HG02981 (cell line): ENCODE results near the gene KRTAP10-6.
"Not testable (repeated sequence)": the region's sequence is repeated elsewhere in the genome, so short reads cannot be mapped to it uniquely, and the experiment has no call there.

ENCODE experiments used
- ATAC-seq: cut with Tn5 transposase; IDR thresholded peaks from one replicate; pipeline ENCODE4 v1.9.1; 2021; ENCODE audit warnings: mild to moderate bottlenecking, moderate library complexity; ENCODE audit not compliant: unreplicated experiment

Gene KRTAP10-6, protein sequence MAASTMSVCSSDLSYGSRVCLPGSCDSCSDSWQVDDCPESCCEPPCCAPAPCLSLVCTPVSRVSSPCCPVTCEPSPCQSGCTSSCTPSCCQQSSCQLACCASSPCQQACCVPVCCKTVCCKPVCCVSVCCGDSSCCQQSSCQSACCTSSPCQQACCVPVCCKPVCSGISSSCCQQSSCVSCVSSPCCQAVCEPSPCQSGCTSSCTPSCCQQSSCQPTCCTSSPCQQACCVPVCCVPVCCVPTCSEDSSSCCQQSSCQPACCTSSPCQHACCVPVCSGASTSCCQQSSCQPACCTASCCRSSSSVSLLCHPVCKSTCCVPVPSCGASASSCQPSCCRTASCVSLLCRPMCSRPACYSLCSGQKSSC

GRCh38 chr21:44592446-44593311 lies at the start of gene KRTAP10-6:
Gene KRTAP10-6 (minus strand): TSS chr21:44592505. CDS start chr21:44592484, 21 bp downstream.
- ATAC-seq, result no peak

DNA sequence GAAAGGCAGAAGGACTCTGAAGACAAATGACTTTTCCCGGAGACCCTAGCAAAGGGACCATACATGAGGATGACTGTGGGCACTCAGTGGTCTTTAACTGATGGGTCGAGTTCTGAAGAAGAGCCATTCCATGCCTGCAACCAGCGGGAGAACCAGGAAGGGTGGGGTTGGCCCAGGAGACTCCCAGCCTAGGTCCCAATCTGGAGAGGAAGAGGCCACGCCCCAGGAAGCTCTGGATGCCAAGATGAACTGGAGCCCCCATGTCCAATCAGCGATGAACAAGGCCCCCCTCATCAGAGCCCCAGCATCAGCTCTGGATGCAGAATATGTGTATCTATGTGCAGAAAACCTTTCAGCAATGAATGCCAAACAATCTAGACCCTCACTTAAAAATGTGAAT lies 48.5 kb upstream of the KRTAP10-6 start:
- ATAC-seq, result no peak

GRCh38 chr21:44639331-44639655 lies 47.0 kb upstream of the KRTAP10-6 start:
- no peak for ATAC-seq

GRCh38 chr21:44638506-44639330 lies 46.4 kb upstream of the KRTAP10-6 start:
- ATAC-seq, result not testable (repeated sequence)

DNA sequence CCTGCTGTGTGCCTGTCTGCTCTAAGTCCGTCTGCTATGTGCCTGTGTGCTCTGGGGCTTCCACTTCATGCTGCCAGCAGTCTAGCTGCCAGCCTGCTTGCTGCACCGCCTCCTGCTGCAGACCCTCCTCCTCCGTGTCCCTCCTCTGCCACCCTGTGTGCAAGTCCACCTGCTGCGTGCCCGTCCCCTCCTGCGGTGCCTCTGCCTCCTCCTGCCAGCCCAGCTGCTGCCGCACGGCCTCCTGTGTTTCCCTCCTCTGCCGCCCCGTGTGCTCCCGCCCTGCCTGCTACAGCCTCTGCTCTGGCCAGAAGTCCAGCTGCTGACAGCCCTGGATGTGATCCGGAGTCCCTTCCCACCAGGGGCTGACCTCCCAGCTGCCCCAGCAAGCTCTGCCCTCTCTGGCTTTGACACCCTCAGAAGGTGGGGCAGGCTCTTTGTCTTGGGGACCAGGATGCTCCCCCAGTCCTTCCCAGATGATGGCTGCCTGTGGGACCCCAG lies 45.6 kb upstream of the KRTAP10-6 start:
- ATAC-seq, result not testable (repeated sequence)

DNA sequence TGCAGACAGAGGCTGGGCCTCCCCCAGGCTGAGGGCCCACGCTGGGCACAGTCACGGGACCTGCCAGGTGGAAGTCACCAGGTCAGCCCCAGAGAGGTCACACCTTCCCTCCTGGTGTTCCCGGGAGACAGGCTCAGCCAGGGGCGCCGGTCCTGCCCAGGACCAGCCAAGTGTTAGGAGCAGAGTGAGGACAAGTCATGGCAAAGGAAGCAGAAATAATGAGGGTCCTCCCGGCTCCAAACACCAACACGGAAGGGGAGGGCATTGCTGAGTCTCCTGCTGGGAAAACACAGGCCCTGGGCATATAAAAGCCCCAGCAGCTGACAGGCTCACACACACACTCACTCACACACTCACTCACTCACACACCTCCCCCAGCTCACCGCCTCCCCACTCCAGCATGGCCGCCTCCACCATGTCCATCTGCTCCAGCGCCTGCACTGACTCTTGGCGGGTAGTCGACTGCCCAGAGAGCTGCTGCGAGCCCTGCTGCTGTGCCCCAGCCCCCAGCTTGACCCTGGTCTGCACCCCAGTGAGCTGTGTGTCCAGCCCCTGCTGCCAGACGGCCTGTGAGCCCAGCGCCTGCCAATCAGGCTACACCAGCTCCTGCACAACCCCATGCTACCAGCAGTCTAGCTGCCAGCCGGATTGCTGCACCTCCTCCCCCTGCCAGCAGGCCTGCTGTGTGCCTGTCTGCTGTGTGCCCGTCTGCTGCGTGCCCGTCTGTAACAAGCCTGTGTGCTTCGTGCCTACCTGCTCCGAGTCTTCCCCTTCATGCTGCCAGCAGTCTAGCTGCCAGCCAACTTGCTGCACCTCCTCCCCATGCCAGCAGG lies 44.9 kb upstream of the KRTAP10-6 start, which contains the start of gene KRTAP10-10:
KRTAP10-10 (plus strand) TSS at position 339 of the 833 bp plus-strand sequence; CDS start at position 401, 62 bp downstream.
- ATAC-seq, result no peak

DNA sequence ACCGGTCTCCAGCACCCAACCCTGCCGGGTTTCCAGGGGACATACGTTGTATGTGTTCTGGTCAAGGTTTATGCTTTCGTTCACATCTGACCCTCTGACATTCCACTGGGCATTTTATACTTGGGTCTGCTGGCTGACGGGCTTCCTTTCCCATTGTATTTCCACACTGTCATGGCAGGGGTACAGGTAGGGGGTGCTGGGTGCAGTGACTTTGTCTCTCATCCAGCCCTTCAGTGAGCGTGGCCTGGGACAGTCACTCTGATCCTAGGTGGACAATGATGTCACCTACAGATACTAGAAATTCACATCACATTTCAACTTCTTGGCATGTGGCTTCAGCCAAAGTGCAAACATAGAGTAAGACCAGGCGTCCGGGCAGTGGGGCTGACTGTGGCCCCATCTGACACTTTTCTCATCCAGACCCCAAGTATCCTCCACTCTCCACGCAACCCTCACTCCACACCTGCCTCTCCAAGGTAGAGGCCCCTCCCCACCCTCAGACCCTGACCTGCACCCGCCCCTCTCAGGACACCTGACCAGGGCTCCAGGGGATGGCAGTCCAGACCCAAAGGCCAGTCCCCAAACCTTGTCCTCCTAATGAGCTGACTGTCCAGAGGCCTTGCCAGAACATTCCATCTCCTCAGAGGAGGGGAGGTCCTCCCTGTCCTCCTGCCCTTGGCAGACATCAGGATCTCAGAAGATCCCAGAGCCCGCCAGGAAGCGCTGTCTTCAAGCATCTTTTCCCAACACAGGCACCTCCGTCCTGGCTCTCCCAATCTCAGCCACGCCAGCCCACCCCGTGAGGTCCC lies 44.1 kb upstream of the KRTAP10-6 start:
- no peak for ATAC-seq

- ATAC-seq, result no peak
Measured at GRCh38 chr21:44632067-44632466, 39.8 kb upstream of the KRTAP10-6 start.

DNA sequence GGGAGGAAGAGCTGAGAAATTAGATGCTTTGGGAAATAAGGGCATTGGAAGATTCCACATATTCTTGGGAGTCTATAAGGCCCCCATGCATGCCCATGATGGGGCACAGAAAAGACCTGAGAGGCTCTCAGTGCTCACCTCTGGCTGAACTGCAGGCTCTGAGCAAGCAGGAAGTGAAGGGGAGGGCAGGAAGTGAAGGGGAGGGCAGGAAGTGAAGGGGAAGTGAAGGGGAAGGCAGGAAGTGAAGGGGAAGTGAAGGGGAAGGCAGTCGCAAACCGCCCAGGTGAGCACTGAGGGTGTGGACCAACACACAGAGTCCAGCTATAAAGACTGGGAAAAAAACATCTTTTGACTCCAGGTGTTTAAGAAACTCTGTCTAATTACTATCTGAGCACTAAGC lies 38.1 kb upstream of the KRTAP10-6 start:
- ATAC-seq, result no peak

DNA sequence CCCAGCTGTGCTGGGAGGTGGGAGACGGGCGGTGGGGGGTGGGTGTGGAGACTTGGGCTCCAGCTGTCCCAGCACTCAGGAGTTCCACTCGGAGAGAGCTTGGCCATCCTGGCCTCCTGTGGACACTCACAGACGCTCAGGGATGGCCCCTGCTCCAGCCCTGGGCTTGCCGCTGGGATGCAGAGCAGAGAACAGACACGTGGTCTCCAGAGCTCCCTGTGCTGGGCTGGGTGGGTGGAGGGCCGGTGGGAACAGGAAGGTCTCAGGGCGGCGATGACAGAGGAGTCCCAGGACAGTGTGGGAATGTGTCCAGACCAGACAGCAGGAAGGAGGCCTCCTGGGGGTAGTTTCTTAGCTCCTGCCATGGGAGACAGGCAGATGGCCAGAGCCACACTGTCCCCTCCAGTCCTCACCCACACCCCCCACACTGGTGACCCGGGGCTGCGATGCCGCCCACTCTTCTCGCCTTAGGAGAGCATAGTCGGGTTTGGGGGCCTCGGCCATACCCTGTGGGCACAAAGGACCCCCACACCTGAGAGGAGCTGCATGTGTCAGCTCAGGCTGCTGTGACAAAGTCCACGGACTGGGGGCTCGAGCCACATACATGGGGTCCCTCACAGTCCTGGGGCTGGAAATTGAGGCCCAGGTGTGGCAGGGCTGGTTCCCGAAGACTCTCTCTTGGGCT lies 36.5 kb upstream of the KRTAP10-6 start:
- no peak for ATAC-seq

DNA sequence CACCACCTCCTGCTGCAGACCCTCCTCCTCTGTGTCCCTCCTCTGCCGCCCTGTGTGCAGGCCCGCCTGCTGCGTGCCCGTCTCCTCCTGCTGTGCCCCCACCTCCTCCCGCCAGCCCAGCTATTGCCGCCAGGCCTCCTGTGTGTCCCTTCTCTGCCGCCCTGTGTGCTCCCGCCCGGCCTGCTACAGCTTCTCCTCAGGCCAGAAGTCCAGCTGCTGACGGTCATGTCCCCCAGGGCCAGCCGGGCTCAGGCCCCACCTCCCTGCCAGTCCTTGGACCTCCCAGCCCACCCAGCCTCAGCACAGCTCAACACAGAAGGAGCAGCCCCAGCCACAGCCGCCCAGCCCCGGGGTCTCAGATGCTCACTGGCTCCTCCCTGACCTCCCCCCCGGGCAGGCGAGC lies 35.5 kb upstream of the KRTAP10-6 start:
- not testable (repeated sequence) for ATAC-seq

DNA sequence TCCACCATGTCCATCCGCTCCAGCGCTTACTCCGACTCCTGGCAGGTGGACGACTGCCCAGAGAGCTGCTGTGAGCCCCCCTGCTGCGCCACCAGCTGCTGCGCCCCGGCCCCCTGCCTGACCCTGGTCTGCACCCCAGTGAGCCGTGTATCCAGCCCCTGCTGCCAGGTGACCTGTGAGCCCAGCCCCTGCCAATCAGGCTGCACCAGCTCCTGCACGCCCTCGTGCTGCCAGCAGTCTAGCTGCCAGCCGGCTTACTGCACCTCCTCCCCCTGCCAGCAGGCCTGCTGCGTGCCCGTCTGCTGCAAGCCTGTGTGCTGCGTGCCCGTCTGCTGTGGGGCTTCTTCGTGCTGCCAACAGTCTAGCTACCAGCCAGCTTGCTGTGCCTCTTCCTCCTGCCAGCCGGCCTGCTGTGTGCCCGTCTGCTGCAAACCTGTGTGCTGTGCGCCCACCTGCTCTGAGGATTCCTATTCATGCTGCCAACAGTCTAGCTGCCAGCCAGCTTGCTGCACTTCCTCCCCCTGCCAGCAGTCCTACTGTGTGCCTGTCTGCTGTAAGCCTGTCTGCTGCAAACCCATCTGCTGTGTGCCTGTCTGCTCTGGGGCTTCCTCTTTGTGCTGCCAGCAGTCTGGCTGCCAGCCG lies 35.0 kb upstream of the KRTAP10-6 start:
- not testable (repeated sequence) for ATAC-seq

- ATAC-seq, result no peak
Measured at GRCh38 chr21:44626673-44627143, 34.4 kb upstream of the KRTAP10-6 start, which contains the start of gene KRTAP10-9. Gene KRTAP10-9 (plus strand): TSS chr21:44627093. CDS start chr21:44627172, 79 bp downstream.

- no peak for ATAC-seq
Measured at GRCh38 chr21:44626262-44626661, 34.0 kb upstream of the KRTAP10-6 start.

- ATAC-seq, result no peak
Measured at GRCh38 chr21:44625756-44626155, 33.5 kb upstream of the KRTAP10-6 start.

GRCh38 chr21:44623575-44623974 lies 31.3 kb upstream of the KRTAP10-6 start:
- no peak for ATAC-seq

DNA sequence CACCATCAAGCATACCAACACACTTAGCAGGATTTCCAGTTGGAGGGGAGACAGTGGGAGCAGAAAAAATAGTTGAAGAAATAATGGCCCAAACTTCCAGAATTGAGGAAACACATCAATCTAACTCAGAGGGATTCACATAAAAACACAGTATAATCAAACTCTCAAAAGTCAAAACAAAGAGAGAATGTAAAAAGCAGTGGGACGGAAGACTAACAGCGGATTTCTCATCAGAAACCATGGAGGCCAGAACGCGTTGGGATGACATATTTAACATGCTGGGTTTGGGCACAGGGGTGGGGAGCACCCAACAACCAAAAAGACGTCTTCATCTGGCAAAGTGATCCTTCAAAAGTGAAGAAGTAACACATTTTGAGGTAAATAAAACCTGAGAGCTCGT lies 27.6 kb upstream of the KRTAP10-6 start:
- no peak for ATAC-seq

DNA sequence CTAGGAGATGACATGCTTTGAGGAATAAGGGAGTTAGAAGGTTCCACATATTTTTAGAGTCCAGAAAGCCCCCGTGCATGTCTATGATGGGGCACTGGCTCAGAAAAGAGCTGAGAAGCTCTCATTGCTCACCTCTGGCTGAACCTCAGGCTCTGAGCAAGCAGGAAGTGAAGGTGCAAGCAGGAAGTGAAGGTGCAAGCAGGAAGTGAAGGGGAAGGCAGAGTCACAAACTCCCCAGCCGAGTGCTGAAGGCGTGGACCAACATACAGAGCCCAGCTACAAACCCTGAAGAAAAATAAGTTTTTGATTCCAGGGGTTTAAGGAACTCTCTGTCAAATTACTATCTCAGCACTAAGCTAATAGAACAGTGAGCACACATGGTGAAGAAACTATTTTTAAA lies 26.6 kb upstream of the KRTAP10-6 start:
- ATAC-seq, result no peak
